ENCODE measurements around the gene APOM. TPM values are rescaled to one million over a fixed set of nuclear protein-coding genes. Genes with fewer than 3 reads are reported as not detected.

The APOM gene
- total RNA-seq, 1 donor, result 3.0 TPM

- H3K27me3 ChIP-seq (ENCODE audit: insufficient read depth, low read length), result no peaks in the 10 kb centered on the region
- H3K4me3 ChIP-seq (ENCODE audit: low read length), result peak within 1 kb of the TSS; percentile 86
- H3K9me3 ChIP-seq (ENCODE audit: low read depth, low read length), result no peaks in the 10 kb centered on the region
- peaks cover 72% of the 10 kb centered on the region for H3K4me1 ChIP-seq (ENCODE audit: insufficient read depth, low read length)
These were observed 4.9 kb downstream of the APOM start, which contains the start of gene C6orf47 for GRCh38 chr6:31660381-31661261. Gene C6orf47, minus strand, starts transcription at chr6:31660778. Its CDS starts 831 bp downstream, at chr6:31659947.

GRCh38 chr6:31661262-31662123, 5.8 kb downstream of the APOM start:
- peaks cover 77% of the 10 kb centered on the region for H3K4me1 ChIP-seq (ENCODE audit: insufficient read depth, low read length)
- H3K27me3 ChIP-seq (ENCODE audit: insufficient read depth, low read length), result no peaks in the 10 kb centered on the region
- peak overlapping the region; percentile 86 for H3K4me3 ChIP-seq (ENCODE audit: low read length)
- H3K9me3 ChIP-seq (ENCODE audit: low read depth, low read length), result no peaks in the 10 kb centered on the region

DNA sequence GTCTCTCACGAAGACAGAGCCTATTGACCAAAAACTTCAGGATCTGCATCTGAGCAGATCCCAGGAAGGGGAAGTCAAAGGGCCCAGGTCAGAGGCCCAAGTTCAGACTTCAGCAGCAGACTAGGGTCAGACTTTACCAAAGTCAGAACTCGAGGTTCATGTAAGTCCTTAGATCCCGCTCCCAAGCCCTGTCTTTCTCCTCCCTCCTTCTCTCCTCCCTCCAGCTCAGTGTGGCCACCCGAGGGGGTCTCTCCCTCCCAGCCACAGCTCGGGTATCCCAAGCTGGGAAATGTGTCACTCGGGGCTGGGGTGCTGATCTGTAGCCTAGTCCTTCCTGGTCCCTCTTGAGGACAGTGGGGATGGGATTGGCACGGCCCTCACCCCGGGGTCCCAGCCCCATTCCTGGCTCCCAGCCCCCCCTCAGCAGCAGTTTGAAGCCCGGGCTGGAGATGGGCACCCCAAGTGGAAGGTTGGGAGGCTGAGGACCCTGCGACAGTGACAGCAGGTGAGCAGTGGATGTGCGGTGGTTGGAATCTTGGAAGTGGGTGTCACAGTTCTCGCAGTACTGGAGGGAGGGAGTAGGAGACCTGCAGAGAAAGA, 6.5 kb downstream of the APOM start:
- no peaks in the 10 kb centered on the region for H3K27me3 ChIP-seq (ENCODE audit: insufficient read depth, low read length)
- peaks cover 83% of the 10 kb centered on the region for H3K4me1 ChIP-seq (ENCODE audit: insufficient read depth, low read length)
- no peak overlapping the region for H3K4me3 ChIP-seq (ENCODE audit: low read length)
- no peaks in the 10 kb centered on the region for H3K9me3 ChIP-seq (ENCODE audit: low read depth, low read length)

GRCh38 chr6:31663126-31663960, 7.6 kb downstream of the APOM start:
- Histone ChIP-seq H3K4me3 (ENCODE audit: low read length) (no peak overlapping the region), H3K9me3 (ENCODE audit: low read depth, low read length) (no peaks in the 10 kb centered on the region), H3K4me1 (ENCODE audit: insufficient read depth, low read length) (peaks cover 83% of the 10 kb centered on the region), H3K27me3 (ENCODE audit: insufficient read depth, low read length) (no peaks in the 10 kb centered on the region)

- peak overlapping the region; percentile 86 for H3K4me3 ChIP-seq (ENCODE audit: low read length)
- peaks cover 75% of the 10 kb centered on the region for H3K4me1 ChIP-seq (ENCODE audit: insufficient read depth, low read length)
- H3K27me3 ChIP-seq (ENCODE audit: insufficient read depth, low read length), result no peaks in the 10 kb centered on the region
- H3K9me3 ChIP-seq (ENCODE audit: low read depth, low read length), result no peaks in the 10 kb centered on the region
These were observed 8.5 kb downstream of the APOM start for GRCh38 chr6:31663961-31664789.

DNA sequence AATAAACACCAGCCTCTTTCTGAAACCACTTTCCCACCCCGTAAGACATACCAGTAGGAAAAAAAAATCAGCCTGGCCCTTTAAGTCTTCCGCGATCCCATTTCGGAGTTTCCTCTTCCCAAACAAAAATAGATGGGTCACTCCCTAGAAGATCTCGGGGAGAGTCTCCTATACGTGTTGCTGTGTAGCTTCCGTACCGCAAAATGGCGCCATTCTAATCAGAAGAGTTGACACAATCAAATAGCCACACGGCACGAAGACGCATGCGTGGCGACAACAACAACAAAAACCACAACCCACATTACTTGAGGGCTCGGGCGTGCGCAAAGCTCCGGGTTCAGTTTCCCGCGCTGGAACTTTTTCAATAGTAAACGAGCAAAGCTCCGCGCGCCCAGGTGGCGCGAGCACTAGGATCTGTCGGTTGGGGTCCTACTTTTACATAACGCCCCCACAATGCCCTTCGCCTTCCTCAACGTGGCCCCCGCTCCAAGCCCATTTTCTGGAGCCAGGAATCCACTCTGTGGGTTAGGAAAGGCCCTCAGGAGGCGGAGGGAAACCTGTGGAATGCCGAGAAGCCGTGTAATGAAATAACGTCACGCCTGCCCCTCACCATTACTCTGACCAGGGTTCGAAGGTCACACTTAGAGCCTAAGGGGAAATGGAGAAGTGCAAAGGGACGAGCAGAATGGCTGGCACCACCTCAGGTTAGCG, 9.3 kb downstream of the APOM start, which contains the start of gene GPANK1:
Gene GPANK1 (minus strand): TSS at position 208 of the 711 bp plus-strand sequence. CDS start 519 bp downstream, outside the sequence.
- no peaks in the 10 kb centered on the region for H3K9me3 ChIP-seq (ENCODE audit: low read depth, low read length)
- peak within 1 kb of the TSS; percentile 86 for H3K4me3 ChIP-seq (ENCODE audit: low read length)
- H3K4me1 ChIP-seq (ENCODE audit: insufficient read depth, low read length), result peaks cover 67% of the 10 kb centered on the region
- no peaks in the 10 kb centered on the region for H3K27me3 ChIP-seq (ENCODE audit: insufficient read depth, low read length)

GRCh38 chr6:31665501-31666336, 10.0 kb downstream of the APOM start, which contains the start of gene CSNK2B:
Gene CSNK2B, plus strand, starts transcription at chr6:31666080. Its CDS starts 752 bp downstream, at chr6:31666832.
- Histone ChIP-seq H3K27me3 (ENCODE audit: insufficient read depth, low read length) (no peaks in the 10 kb centered on the region), H3K9me3 (ENCODE audit: low read depth, low read length) (no peaks in the 10 kb centered on the region), H3K4me1 (ENCODE audit: insufficient read depth, low read length) (peaks cover 61% of the 10 kb centered on the region), H3K4me3 (ENCODE audit: low read length) (peak within 1 kb of the TSS; percentile 86)

DNA sequence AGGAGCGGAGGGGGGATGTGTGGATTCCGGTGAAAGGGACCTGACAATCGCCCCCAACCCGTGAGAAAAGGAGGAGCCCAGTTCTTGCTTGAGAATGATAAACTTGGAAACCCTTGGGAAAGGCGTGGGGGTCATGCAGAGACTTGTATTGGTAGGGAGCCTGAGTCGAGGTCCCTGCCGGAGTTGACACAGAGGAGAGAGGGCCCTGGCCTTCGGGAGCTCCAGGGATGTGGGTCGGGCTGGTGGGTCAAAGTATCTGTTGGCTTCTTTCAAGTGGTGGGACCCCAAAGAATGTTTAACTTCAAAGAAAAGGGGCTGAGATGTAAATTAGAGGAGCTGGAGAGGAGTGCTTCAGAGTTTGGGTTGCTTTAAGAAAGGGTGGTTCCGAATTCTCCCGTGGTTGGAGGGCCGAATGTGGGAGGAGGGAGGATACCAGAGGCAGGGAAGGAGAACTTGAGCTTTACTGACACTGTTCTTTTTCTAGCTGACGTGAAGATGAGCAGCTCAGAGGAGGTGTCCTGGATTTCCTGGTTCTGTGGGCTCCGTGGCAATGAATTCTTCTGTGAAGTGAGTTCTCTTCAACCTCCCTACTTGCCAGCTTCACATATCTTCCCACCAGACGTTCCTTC, 10.8 kb downstream of the APOM start:
- Histone ChIP-seq H3K9me3 (ENCODE audit: low read depth, low read length) (no peaks in the 10 kb centered on the region), H3K4me1 (ENCODE audit: insufficient read depth, low read length) (peaks cover 53% of the 10 kb centered on the region), H3K4me3 (ENCODE audit: low read length) (peak overlapping the region; percentile 86), H3K27me3 (ENCODE audit: insufficient read depth, low read length) (no peaks in the 10 kb centered on the region)

DNA sequence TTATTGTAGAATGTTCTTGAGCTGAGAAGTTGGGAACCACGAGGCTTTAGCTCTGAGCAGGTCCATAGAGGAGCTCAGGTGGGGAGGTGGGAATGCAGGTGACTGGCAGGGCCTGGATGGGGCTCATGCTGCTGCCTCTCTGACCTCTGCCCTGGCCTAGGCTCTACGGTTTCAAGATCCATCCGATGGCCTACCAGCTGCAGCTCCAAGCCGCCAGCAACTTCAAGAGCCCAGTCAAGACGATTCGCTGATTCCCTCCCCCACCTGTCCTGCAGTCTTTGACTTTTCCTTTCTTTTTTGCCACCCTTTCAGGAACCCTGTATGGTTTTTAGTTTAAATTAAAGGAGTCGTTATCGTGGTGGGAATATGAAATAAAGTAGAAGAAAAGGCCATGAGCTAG, 14.0 kb downstream of the APOM start, which contains the start of gene LY6G5B:
Gene LY6G5B (plus strand): TSS at position 301 of the 400 bp plus-strand sequence. CDS start 975 bp downstream, outside the sequence.
- Histone ChIP-seq H3K9me3 (ENCODE audit: low read depth, low read length) (no peaks in the 10 kb centered on the region), H3K4me1 (ENCODE audit: insufficient read depth, low read length) (peaks cover 23% of the 10 kb centered on the region), H3K27me3 (ENCODE audit: insufficient read depth, low read length) (no peaks in the 10 kb centered on the region), H3K4me3 (ENCODE audit: low read length) (no peak within 1 kb of the TSS)

DNA sequence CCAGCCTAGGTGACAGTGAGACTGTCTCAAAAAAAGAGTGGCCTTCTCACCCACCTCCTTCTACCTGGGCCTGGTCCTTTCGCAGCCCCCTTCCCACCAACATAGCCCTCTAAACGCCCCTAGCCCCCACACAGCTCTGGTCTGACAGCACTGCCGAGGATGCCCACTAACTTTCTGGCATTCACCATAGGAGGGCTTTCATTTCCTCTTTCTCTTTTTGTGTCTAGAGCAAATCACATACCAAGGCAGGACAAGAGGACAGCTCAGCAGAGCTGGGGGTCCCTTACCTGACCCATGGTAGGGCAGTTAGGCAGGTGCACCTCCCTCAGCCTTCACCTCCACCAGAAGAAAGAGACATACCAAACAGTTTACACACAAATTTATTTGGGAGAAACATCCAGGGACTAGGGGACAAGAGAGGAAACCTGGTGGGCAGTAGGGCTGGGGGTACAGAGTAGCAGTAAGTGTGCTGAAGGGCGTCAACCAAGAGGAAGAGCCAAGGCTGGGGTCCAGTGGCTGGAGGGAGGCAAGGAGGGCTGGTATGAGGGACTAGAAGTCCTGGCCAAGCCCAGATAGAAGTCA, 20.7 kb downstream of the APOM start:
- Histone ChIP-seq H3K27me3 (ENCODE audit: insufficient read depth, low read length) (no peaks in the 10 kb centered on the region), H3K4me1 (ENCODE audit: insufficient read depth, low read length) (peaks cover 20% of the 10 kb centered on the region), H3K9me3 (ENCODE audit: low read depth, low read length) (no peaks in the 10 kb centered on the region), H3K4me3 (ENCODE audit: low read length) (no peak overlapping the region)

DNA sequence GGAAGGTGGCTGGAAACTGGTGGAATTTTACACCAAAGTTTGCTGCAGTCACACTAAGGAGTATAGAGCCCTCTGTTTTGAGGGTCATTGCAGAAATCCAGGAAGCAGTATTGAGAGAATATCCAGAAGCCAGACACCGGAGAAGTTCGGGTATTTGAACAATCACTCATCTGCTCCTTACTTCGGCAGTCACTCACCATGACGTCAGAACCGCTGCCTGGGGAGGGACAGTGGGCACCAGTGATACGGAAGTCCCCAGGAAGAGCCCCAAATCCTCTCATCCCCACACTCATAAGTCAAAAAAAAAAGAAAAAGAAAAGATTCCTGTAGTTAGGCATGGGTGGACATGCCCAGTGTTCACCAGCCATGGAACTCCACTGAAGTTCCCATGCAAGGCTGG, 21.2 kb downstream of the APOM start:
- Histone ChIP-seq H3K27me3 (ENCODE audit: insufficient read depth, low read length) (no peaks in the 10 kb centered on the region), H3K9me3 (ENCODE audit: low read depth, low read length) (no peaks in the 10 kb centered on the region), H3K4me3 (ENCODE audit: low read length) (no peak overlapping the region), H3K4me1 (ENCODE audit: insufficient read depth, low read length) (peaks cover 24% of the 10 kb centered on the region)
